ENCODE measurements around the gene WDR59. TPM values are rescaled to one million over a fixed set of nuclear protein-coding genes. Genes with fewer than 3 reads are reported as not detected.
A peak's percentile ranks its signal among the peaks of the same experiment; 100 is the strongest.
"Not testable (repeated sequence)": the region's sequence is repeated elsewhere in the genome, so short reads cannot be mapped to it uniquely, and the experiment has no call there.

Gene WDR59
- total RNA-seq, 4 donors from 2014 or later = 26.2 to 153 (median 59.1) TPM

- H3K4me3 ChIP-seq = no peak overlapping the region
- DNase-seq (ENCODE audit: low spot score in 2 of 2) = no peak
- TF ChIP-seq POLR2A (IDR thresholded peaks at IDR 0.05) = no peak
- TF ChIP-seq POLR2AphosphoS5 (IDR thresholded peaks at IDR 0.05) = no peak
- no peak for TF ChIP-seq EP300 (IDR thresholded peaks at IDR 0.05)
- TF ChIP-seq CTCF (IDR thresholded peaks at IDR 0.05) = no peak
- no peaks in the 10 kb centered on the region for H3K27me3 ChIP-seq
- 91% methylated on average over 10 of the region's 10 CpGs for WGBS
- no peak overlapping the region for H3K27ac ChIP-seq
- H3K36me3 ChIP-seq = no peaks in the 10 kb centered on the region
- no peaks in the 10 kb centered on the region for H3K9me3 ChIP-seq
- no peaks in the 10 kb centered on the region for H3K4me1 ChIP-seq
Observed at GRCh38 chr16:74990832-74991231, 5.9 kb upstream of the WDR59 start.

GRCh38 chr16:74989864-74990263 is 4.9 kb upstream of the WDR59 start:
- H3K4me1 ChIP-seq; H3K9me3 ChIP-seq; H3K27me3 ChIP-seq; DNase-seq (ENCODE audit: low spot score in 2 of 2); H3K27ac ChIP-seq; H3K4me3 ChIP-seq; H3K36me3 ChIP-seq: not testable (repeated sequence)
- WGBS = 80% methylated on average over 3 of the region's 3 CpGs

GRCh38 chr16:74987027-74987681 is 2.2 kb upstream of the WDR59 start:
- no peaks in the 10 kb centered on the region for H3K27me3 ChIP-seq
- peaks cover 25% of the 10 kb centered on the region for H3K4me1 ChIP-seq
- DNase-seq (ENCODE audit: low spot score in 2 of 2) = no peak
- H3K4me3 ChIP-seq = no peak overlapping the region
- WGBS = 78% methylated on average over 8 of the region's 8 CpGs
- H3K9me3 ChIP-seq = no peaks in the 10 kb centered on the region
- H3K27ac ChIP-seq = no peak overlapping the region
- no peaks in the 10 kb centered on the region for H3K36me3 ChIP-seq
- no peak for TF ChIP-seq POLR2AphosphoS5 (IDR thresholded peaks at IDR 0.05)
- no peak for TF ChIP-seq EP300 (IDR thresholded peaks at IDR 0.05)
- TF ChIP-seq CTCF (IDR thresholded peaks at IDR 0.05) = no peak
- TF ChIP-seq POLR2A (IDR thresholded peaks at IDR 0.05) = no peak

GRCh38 chr16:74984194-74984528 is 762 bp downstream of the WDR59 start:
- Histone ChIP-seq H3K27ac (peak overlapping the region; percentile 85), H3K36me3 (no peaks in the 10 kb centered on the region), H3K4me3 (peak overlapping the region; percentile 100), H3K4me1 (peaks cover 25% of the 10 kb centered on the region), H3K9me3 (no peaks in the 10 kb centered on the region), H3K27me3 (no peaks in the 10 kb centered on the region)
- TF ChIP-seq EP300 (IDR thresholded peaks at IDR 0.05) (no peak), POLR2A (IDR thresholded peaks at IDR 0.05) (no peak), CTCF (IDR thresholded peaks at IDR 0.05) (no peak), POLR2AphosphoS5 (IDR thresholded peaks at IDR 0.05) (no peak)
- 24% methylated on average over 13 of the region's 13 CpGs for WGBS
- no peak for DNase-seq (ENCODE audit: low spot score in 2 of 2)

DNA sequence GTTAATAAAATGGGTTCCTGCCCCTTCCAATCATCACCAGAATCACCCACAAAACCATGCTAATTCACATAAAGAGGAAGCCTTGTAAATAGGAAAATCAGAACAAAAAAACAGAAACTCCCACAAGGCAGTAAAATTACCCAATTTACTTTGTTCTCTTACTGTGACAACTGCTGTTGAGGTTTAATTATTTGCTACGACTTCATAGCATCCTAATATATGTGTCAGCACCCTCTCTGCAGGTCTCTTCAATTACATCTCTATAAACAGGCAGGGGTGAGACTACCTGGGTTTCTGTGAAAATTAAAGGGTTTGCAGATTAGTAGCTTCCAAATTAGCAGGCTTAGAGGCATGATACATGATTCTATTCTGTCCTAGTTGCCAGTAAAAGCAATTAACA is 2.7 kb downstream of the WDR59 start:
- Histone ChIP-seq H3K4me1 (peaks cover 25% of the 10 kb centered on the region), H3K4me3 (no peak overlapping the region), H3K9me3 (no peaks in the 10 kb centered on the region), H3K27ac (no peak overlapping the region), H3K27me3 (no peaks in the 10 kb centered on the region), H3K36me3 (peaks cover 5% of the 10 kb centered on the region)
- DNase-seq (ENCODE audit: low spot score in 2 of 2) = no peak
- WGBS = 50% methylated on average over 1 of the region's 1 CpG
- no peak for TF ChIP-seq POLR2A (IDR thresholded peaks at IDR 0.05)
- no peak for TF ChIP-seq POLR2AphosphoS5 (IDR thresholded peaks at IDR 0.05)
- TF ChIP-seq EP300 (IDR thresholded peaks at IDR 0.05) = no peak
- TF ChIP-seq CTCF (IDR thresholded peaks at IDR 0.05) = no peak

DNA sequence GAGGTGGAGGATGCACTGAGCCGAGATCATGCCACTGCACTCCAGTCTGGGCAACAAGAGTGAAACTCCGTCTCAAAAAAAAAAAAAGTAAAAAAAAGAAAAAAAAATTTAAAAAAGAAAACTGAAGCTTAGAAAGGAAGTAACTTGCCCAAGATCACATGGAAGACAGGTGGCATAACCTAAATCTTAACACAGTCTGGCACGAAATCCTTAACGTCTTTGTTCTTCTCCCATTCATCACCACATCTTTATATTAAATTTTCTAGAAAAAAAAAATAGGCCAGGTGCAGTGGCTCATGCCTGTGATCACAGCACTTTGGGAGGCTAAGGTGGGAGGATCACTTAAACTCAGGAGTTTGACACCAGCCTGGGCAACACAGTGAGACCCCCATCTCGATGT is 9.3 kb downstream of the WDR59 start:
- WGBS = 80% methylated on average over 5 of the region's 5 CpGs

More for the DNA sequence above, 9.3 kb downstream of the WDR59 start:
- TF ChIP-seq CTCF (IDR thresholded peaks at IDR 0.05) (no peak), POLR2AphosphoS5 (IDR thresholded peaks at IDR 0.05) (no peak), POLR2A (IDR thresholded peaks at IDR 0.05) (no peak), EP300 (IDR thresholded peaks at IDR 0.05) (no peak)
- H3K36me3 ChIP-seq = peaks cover 11% of the 10 kb centered on the region
- DNase-seq (ENCODE audit: low spot score in 2 of 2) = no peak
- no peak overlapping the region for H3K27ac ChIP-seq
- no peak overlapping the region for H3K4me3 ChIP-seq
- no peaks in the 10 kb centered on the region for H3K27me3 ChIP-seq
- no peaks in the 10 kb centered on the region for H3K4me1 ChIP-seq
- no peaks in the 10 kb centered on the region for H3K9me3 ChIP-seq
